GM19035 (cell line): Measurements from ENCODE around the gene SH3GL2.

Experiments
- ATAC-seq: cut with Tn5 transposase; IDR thresholded peaks from one replicate; pipeline ENCODE4 v1.9.1; 2021; ENCODE audit not compliant: unreplicated experiment

The SH3GL2 gene

DNA sequence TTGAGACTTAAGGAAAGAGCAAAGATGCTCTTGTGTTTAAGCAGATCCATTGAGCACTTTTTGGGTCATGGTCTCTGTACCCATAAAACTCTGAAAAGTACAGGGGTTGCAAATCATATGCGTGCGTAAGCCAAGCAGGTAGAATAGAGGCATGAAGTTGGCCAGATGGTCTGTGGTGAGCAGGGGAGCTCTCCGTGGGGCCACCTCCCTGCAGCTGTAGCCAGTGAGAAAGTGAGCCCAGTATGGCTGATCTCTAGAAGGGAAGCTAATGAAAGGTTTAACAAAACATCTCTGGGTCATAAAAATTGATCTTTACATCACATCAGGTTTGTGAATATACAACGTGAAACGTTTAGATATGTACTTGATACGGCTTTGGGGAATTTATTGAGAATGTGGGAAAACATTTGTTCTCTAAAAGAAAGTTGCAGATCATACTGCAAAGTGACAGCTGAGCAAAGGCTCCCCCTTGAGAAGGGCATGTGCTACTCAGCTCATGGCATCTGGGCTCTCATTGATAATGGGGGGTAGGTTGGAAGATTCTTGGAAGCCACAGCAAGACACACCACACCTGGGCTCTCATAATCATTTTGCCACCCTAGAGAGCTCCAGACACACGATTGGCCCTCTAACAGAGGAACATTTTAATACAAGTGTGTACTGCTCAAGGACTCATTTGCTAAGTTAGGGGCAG is 30.6 kb downstream of the SH3GL2 start:
- no peak for ATAC-seq

DNA sequence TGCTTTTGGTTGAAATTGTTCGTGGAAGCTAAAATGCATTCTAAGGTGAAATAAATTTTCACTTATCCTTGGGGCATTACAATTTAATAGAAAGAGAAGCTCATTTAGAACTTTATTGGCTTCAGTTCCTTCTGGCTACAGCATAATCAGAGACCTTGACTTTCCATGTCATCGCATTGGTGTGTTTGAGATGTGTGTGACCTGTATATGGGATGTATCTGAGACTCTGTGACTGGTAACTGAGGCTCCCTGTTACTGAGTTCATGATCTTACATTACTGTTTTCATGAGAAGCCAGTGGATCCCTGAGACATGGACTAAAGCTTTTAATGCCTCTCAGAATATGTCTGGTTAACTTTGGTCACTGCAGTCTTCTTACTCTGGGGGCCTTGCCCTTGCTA is 32.5 kb downstream of the SH3GL2 start:
- no peak for ATAC-seq

DNA sequence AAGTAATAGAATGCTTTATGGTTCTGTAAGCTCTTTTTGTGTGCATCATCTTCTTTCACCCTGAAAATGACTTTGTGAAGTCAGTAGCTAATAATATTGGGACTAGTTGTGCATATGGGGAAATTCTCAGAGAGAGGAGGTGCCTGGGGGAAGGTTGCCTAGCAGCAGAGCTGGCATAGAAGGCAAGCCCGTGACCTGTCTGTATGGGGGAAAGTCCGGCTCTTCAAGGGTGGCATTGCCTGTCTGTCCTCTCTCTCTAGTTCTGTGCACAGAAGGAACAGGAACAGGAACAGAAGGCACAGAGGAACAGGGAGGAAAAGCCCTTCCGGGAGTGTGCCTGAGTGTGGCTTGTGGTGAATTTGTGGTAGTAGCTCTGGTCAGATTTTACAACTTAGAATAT is 33.1 kb downstream of the SH3GL2 start:
- ATAC-seq = no peak

DNA sequence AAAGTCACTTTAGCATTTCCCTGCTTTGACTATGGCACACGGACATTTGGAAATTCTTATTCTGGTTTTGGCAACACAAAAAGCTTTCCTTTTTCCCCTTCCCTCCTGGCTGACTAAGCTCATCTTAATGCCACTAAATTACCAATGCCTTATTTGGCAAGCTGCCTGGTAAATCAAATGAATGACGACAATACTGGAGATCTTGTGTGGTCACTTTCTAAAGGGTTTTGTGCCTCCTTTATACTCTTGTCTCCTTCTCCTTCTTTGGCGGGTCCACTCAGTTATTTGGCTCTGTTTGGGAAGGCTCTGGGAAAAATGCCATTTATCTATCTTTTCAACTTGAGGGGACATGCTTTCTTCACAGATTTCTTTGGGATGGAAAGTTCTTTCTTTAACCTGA is 34.9 kb downstream of the SH3GL2 start:
- ATAC-seq = no peak

DNA sequence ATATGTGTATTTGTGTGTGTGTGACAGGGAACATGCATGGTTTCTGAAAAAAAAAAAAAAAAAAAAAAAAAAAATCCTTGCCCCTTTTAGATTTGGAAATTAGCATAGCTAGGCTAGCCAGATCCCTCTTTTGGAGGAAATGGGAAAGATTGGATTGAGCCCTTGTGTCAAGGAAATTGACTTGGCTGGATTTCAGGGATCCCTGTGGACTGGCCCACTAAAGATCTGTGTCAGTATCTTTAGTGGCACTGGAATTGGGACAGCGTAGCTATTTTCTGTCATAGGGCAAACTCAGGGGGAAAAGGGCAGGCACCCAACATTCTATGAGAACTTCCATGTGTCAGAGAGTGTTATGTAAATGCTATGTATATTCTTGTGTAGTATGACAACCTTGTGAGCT is 35.4 kb downstream of the SH3GL2 start:
- ATAC-seq = no peak

DNA sequence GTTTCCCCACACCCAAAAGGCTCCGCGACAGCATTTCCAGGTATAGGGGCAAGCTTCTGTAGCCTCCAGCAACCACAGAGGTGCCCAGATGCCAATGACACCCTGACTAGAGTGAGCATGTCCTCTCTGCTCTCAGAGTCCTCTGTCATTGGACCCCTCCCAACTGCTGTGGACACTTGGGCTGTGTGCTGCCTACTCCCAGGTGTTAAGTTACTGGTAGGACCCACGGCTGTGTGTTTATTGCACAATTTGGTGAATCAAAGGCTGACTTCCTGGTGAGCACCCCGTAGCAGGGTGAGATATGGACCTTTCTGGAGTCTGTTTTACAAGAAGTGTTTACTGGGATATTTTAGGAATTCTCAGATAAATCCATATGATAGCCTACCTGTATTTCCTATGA is 36.0 kb downstream of the SH3GL2 start:
- no peak for ATAC-seq

DNA sequence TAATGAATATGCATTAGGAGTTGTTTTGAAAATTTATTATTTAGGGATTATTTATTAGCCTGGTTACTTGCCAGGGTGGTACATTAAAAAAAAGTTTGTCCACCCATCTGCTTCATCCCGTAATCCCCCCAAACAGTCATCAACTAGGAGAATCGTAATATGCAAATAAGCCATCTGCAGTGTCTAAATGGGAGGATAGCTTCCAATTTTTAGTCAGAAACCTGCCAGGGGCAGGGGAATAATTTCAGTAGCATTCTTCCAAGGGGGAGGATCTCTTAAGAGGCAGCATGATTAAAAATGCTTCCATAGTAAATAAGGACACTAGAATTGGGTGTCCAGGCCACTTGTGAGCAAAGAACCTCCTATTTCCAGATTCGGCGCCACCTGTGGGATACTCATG is 43.3 kb downstream of the SH3GL2 start:
- ATAC-seq = no peak

DNA sequence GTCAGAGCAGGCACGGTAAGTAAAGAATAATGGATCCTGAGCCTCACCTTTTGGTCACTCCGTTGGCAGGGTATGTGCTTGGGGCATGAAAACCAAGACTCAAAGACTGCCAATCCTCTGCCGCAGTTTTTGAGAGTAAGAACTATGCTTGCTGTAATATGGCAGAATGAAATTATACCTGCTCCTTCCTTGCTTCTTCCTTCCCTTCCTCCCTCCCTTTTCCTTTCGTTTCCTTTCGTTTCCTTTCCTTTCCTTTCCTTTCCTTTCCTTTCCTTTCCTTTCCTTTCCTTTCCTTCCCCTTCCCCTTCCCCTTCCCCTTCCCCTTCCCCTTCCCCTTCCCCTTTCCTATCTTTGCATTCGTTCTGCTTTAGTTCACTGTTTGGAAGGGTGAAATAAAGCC is 43.9 kb downstream of the SH3GL2 start:
- no peak for ATAC-seq

DNA sequence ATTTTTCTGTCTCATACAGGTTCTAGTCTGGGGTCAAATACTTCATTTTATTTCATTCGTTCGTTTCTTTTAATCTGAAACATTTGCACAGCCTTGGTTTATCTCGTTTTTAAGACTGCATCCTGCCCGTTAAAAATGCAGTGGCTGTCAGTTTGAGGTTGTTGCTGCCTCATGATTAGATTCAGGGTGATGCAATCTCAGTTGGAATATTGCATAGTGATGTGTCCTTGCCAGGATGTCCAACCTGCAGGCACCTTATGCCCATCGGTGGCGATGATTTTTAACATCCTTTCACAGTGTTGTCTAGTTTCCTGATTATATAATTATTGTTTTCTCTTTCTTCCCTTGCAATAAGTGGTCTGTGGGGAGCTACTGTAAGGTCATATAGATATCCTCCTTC is 45.1 kb downstream of the SH3GL2 start:
- ATAC-seq = no peak

DNA sequence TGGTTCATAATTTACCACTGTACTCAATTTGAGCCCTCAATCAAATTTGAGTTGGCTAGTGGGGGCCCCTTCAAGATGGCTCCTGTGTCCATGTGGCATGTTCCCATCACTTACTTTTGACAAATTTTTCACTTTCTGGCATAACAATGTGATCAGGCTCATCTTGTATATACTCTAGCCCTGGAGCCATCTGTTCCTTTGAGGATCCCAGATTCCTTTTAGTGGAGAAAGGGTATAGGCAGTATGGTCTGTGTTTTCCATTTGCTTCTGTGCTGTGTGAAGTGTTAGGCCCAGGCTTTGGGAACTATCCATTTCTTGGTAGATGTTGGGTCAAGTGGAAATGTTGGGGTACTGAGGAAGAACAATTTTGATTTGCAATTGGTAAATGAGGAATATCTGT is 45.7 kb downstream of the SH3GL2 start:
- no peak for ATAC-seq

DNA sequence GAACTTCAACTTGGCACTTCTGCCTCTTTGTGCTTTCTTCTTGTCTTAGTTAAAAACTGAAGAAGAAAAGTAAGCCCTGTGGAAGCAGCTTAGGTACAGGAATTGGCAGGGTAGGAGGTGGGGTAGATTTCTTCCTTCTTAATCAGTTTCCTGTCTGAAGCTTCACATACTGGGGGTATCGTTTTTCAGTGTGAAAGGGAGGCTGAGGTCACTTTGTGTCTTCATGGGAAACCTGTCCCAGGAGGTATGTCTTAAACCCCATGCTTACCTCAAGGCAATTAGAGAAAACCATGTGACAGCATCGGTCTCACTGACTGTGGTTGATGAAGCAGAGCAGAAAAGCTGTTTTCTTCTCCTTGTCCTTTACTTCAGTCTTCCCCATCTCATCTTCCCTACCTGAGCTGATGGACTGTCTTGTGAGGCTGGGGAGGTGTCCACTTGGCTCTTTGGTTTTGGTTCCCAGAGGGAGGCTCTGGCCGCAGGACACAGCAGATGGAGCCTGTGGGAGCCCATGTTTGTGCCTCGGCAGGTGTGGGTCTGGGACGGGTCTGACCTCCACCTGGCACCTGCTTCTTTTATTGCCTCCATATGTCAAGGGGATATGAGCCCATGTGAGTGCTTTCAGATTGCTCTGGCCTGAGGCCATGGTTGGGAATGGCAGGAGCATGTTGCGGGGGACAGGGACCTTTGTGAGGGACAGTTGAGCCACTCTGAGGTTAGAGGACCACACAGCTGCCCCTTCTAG is 47.0 kb downstream of the SH3GL2 start:
- no peak for ATAC-seq

DNA sequence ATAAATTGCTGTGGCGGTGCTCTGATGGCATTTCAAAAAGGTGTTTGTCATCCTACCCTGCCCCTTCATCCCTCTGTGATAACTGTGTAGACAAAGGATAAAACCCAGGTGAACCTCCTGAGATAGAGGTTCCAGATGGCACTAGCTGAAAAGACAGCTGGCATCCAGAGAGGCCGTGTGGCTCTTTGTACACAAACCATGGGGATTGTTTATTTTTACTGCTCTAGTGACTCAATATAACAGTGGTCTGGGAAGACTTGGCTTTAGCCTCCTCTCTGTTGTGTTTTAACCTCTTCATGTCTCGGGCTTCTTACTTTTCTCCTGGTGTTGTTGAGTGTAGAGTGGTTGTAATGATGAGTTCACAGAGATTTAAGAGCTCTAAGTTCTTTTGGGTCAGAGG is 48.8 kb downstream of the SH3GL2 start:
- ATAC-seq = no peak

DNA sequence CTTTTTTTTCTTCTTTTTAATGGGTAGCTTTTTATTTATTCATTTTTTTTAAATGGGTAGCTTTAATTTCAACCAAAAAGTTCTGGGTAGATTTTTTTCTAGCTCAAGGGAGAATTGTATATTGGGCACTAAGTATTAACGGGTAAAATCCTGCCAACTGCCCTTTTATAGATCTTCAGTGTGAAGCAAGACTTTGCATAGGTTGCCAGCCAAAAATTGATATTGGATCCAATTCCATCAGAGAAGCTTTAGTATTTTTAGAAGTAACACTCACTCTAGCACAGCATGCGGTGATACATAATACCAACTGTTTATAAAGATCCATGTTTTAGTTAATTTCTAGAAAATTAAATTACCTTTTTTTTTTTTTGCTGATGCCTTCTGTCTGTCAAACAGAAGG is 49.8 kb downstream of the SH3GL2 start:
- no peak for ATAC-seq

DNA sequence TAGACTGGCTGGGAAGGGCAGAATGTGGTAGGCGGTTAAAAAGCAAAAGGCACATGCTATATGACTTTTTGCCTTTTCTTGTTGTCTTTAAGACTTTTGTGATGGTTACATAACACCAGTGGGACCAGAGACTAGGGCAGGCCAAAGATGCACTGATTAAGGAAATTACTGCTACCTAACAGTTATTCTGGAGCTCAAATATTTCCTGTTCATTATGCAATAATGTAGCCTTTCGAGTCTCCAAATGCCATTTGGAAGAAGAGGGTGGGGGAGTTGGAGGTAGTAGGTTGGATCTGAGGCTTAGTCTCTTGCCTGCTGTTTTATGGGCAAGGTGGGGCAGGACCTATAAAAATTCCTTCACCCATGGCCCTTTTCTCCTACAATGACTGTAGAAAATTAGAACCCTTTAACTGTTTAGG is 51.7 kb downstream of the SH3GL2 start:
- no peak for ATAC-seq

DNA sequence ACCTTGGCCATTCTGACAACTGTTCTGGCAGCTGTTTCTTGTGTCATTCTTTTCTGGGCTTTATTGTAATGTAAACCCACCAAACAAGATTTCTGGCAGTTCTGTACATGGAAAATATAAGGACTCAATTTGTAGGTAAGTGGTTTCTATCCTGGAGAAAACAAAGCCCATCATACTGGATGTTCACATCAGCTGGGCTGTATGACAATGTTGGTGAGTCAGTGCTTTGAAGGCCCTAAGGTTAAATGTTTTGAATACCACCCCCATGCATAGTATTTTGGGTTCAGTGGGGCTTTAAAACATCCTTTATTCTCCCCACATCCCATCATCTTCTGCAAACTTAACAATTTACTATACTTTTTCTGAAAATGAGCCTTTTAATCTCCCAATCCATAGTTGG is 52.5 kb downstream of the SH3GL2 start:
- ATAC-seq = no peak

DNA sequence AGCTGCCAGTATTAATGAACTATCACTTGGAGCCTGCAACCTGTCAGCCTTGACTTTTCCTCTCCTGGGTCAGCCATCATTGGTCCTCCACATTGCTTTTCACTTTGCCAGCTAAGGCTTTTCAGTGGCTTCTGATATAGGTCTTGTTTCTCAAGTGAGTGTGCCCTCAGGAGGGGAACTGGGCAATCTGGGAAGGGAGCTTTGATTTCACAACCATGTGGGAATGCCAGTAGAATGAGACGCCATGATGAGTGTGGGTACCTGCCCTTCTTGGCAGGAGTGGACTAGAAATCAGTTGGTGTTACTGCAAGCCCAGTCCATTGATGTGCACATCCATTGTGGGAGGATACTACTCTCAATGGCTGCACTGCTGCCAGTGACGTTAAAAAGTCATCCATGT is 54.1 kb downstream of the SH3GL2 start:
- no peak for ATAC-seq

DNA sequence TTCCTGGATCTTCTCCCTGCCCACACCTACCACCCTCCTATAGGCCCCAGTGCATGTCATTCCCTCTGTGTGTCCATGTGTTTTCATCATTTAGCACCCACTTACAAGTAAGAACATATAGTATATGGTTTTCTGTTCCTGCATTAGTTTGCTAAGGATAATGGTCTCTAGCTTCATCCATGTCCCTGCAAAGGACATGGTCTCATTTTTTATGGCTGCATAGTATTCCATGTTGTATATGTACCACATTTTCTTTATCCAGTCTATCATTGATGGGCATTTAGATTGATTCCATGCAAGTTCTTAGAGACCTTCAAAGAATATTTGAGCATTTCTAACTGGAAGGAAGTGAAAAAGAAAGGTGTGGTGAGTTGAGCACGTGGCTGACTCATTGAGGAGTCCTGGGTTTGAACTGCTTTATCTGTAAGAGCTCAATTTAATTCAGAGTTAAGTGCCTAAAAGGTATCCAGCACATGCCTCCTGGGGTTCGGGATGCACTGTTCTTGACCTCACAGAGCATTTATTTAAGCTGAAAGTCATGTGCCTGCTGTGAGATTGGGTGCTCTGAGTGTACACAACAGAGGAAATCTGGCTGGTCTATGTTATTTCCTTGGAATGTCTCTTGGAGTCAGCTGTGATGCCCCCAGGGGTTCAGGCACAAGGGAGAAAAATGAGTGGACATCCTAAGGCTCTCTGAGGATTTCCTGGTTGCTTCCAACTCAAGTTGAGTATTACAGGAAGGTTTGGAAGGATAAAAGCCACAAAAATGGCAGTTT is 56.4 kb downstream of the SH3GL2 start:
- ATAC-seq = no peak

DNA sequence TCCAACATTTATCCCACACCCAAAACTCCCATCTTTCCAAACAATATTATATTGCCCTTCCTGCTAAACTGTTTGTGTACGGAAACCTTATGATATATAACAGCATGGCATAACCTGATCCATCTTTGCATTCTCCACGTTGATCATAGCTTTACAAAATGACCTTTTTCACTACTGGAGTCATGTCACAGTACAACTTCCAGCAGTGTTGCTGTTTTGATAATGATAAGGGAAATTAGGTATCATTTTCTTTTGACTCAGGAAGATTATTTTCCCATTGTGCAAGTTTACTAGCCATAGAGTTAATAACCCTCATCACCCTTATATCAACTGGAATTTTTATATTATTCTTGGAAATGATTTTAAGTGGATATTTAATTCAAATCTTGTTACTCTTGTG is 57.5 kb downstream of the SH3GL2 start:
- no peak for ATAC-seq

DNA sequence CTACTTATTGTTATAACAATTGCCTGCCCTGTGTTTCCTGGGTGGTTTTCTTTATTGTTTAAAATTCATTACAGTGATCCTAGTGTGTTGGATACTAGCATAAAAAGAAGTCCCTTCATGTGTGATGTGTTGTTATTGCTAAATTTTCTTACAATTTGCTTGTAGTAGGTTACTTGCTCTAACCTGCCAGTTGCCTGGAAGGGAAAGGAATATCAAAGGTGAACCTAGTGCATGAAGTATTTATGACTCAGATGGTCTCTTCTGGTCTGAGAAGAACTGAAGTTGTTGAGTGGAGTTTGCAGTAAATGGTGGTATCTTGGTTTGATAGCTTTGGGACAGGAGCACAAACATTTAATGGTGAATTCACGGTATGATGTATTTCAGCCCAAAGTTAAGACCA is 58.0 kb downstream of the SH3GL2 start:
- no peak for ATAC-seq

DNA sequence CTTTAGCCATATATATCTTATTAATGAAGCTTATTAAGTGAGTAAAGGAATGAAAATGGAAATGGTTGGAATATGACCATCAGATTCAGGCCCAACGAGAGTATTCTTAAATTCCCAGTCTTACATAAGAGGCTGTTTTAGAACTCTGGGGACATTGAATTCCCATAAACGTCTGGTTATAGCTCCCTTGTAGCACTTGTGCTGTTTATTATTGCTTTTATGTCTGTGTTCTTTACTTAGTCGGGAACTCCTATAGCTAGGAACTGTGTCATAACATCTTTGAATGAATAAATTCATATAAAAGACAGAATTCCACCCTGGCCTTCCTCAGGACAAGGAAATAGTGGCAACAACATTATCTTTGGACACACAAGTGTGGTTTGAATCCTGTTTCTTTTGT is 58.4 kb downstream of the SH3GL2 start:
- no peak for ATAC-seq

DNA sequence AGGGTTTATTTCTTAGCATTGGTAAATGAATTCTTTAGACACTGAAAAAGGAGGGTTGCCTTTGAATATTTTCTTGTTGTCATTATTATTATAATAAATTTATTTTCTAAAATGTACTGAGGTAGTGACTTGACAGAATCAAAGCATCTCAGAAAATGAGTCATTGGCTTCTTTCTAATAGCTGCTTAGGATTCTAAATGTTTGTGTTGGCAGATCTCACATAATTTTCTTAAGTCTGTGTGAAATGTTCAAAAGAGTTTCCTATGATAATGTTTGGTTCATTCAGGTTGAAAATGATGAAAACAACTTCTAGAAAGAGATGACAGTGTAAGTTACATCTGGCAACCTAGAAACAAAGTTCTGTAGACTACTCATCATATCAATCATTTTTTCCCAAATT is 69.7 kb downstream of the SH3GL2 start:
- no peak for ATAC-seq

DNA sequence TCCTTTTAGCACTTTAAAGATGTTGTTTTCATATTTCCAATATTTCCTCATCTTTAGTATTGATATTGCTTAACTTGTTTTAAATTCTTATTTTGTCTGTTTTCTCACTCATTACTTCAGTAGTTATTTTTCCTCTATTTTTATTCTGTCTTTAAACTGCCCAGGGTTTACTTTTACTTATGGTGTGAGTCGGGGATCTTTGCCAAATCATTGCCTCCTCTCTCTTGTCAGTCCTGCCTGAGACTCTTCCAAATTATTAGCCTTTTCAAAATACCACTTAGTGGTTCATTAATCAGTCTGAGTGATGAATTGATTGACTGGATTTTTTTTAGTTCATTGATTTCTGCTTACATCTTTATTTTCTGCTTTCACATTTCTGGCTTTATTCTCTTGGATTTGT is 72.9 kb downstream of the SH3GL2 start:
- no peak for ATAC-seq
